PFSK-1 (cell line): Measurements from ENCODE around the gene TEAD4.

Experiments
- FOXP2 ChIP-seq: optimal IDR thresholded peaks from 2 replicates; pipeline ENCODE3; 2011; ENCODE audit warnings: borderline replicate concordance, control low read depth, inconsistent platforms; ENCODE audit not compliant: insufficient read depth; ENCODE audit errors: extremely low read length, extremely low read depth
- POLR2AphosphoS5 ChIP-seq: IDR thresholded peaks from 2 replicates; pipeline ENCODE4 v1.6.1; 2012; ENCODE audit warnings: low read depth, mild to moderate bottlenecking, control low read depth, low read length, moderate library complexity
- SIN3A ChIP-seq: IDR thresholded peaks from 2 replicates; pipeline ENCODE4 v1.6.1; 2012; ENCODE audit warnings: mild to moderate bottlenecking, low read length, moderate library complexity, borderline replicate concordance; ENCODE audit not compliant: insufficient read depth
- TAF1 ChIP-seq: IDR thresholded peaks from 2 replicates; pipeline ENCODE4 v1.6.1; 2012; ENCODE audit warnings: low read length, control low read depth, borderline replicate concordance; ENCODE audit not compliant: insufficient read depth
- TF ChIP-seq, protein P1 (sequence below), 2 experiments: IDR thresholded peaks; 2 replicates each; pipeline versions ENCODE4 v1.6.1 to v1.8.0; 2011 to 2012; ENCODE audit warnings: low read depth in 2 of 2, low read length in 2 of 2, control low read depth in 1 of 2, inconsistent platforms in 1 of 2, mild to moderate bottlenecking in 1 of 2, moderate library complexity in 1 of 2; ENCODE audit not compliant: insufficient read depth in 1 of 2

TEAD4 gene

DNA sequence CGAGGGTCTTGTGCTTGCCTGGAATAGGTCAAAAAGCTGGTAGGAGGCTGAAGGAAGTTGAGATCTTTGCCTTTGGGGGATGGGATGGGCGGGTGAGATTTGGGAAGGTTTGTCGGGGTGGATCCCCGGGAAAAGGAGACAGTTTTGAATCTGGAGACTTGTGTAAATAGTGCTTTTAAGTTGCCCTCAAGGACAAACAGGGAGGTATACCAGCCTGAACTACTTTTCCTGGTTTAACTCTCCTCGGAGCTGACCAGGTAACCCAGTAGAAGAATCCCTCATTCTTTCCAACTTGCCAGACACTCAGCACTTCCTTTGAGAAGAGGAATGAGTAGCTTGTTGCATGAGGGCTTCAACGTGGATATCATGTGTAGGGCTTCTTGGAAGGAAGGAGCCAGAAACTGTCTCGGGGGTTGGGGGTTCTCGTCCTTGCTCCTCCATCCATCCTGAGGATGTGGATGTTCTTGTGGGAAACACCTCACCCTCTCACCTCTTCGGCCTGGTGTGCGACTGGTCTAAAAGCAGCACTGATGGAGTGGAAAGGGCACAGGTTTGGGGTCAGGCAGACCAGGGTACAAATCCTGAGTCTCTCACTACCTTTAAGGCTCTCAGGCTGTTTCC, 1.9 kb downstream of the TEAD4 start:
- no peak for TF ChIP-seq FOXP2
- no peak for TF ChIP-seq SIN3A
- TF ChIP-seq POLR2AphosphoS5 = no peak
- TF ChIP-seq TAF1 = no peak
- TF ChIP-seq, protein P1, sequence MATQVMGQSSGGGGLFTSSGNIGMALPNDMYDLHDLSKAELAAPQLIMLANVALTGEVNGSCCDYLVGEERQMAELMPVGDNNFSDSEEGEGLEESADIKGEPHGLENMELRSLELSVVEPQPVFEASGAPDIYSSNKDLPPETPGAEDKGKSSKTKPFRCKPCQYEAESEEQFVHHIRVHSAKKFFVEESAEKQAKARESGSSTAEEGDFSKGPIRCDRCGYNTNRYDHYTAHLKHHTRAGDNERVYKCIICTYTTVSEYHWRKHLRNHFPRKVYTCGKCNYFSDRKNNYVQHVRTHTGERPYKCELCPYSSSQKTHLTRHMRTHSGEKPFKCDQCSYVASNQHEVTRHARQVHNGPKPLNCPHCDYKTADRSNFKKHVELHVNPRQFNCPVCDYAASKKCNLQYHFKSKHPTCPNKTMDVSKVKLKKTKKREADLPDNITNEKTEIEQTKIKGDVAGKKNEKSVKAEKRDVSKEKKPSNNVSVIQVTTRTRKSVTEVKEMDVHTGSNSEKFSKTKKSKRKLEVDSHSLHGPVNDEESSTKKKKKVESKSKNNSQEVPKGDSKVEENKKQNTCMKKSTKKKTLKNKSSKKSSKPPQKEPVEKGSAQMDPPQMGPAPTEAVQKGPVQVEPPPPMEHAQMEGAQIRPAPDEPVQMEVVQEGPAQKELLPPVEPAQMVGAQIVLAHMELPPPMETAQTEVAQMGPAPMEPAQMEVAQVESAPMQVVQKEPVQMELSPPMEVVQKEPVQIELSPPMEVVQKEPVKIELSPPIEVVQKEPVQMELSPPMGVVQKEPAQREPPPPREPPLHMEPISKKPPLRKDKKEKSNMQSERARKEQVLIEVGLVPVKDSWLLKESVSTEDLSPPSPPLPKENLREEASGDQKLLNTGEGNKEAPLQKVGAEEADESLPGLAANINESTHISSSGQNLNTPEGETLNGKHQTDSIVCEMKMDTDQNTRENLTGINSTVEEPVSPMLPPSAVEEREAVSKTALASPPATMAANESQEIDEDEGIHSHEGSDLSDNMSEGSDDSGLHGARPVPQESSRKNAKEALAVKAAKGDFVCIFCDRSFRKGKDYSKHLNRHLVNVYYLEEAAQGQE (IDR thresholded peaks at IDR 0.05; ENCODE audit: insufficient read depth in 1 of 2, low read depth in 2 of 2, low read length in 2 of 2) = no peak

GRCh38 chr12:2961705-2962104, 2.5 kb downstream of the TEAD4 start:
- TF ChIP-seq POLR2AphosphoS5 (no peak), SIN3A (no peak), FOXP2 (no peak)
- TF ChIP-seq, protein P1 (IDR thresholded peaks at IDR 0.05; ENCODE audit: insufficient read depth in 1 of 2, low read depth in 2 of 2, low read length in 2 of 2) = no peak

- TF ChIP-seq SIN3A (no peak), POLR2AphosphoS5 (no peak), FOXP2 (no peak), TAF1 (no peak)
- TF ChIP-seq, protein P1 (IDR thresholded peaks at IDR 0.05; ENCODE audit: insufficient read depth in 1 of 2, low read depth in 2 of 2, low read length in 2 of 2) = no peak
These were observed 4.1 kb downstream of the TEAD4 start for GRCh38 chr12:2963154-2963759.

DNA sequence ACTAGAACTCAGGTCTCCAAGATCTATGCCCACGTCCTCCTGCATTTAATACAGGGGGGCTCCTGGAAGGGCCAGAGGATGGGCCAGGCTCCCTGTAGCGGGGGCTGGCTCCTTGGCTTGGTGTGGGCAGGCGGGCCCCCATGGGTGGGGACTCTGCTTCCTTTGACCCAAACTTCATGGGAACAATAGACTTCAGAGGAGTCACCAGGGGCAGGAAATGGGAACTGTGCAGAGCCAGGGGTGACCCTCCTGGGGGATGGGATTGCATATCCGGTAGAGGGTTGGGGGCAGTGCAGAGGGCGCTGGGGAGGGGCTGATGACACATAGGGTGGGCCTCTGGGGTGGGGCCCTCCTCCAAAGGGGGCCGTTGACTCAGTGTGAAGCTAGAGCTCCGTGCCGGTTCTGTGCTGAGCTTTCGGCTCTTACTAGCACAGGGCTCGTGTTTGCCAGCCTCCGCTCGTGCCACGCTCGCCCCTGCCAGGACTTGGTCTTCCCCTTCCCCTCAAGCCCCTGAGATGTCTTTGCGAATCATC, 4.6 kb downstream of the TEAD4 start:
- TF ChIP-seq SIN3A (no peak), FOXP2 (no peak), TAF1 (no peak), POLR2AphosphoS5 (no peak)
- TF ChIP-seq, protein P1 (IDR thresholded peaks at IDR 0.05; ENCODE audit: insufficient read depth in 1 of 2, low read depth in 2 of 2, low read length in 2 of 2) = no peak
